Esophagus squamous epithelium (tissue), 4 donors: ENCODE results near the gene PDXDC1.
"Not testable (repeated sequence)": the region's sequence is repeated elsewhere in the genome, so short reads cannot be mapped to it uniquely, and the experiment has no call there.

Experiments used
- POLR2A ChIP-seq, 4 donors: fragments of 450-650 bp; IDR thresholded peaks; one replicate each; pipeline ENCODE4 v1.6.1; 2017; ENCODE audit warnings: antibody characterized with exemption in 4 of 4, mild to moderate bottlenecking in 4 of 4, moderate library complexity in 3 of 4
- TF ChIP-seq, protein P1 (sequence below), 6 experiments: fragments of 450-650 bp in 4 of 6; fragments of 200-600 bp in 2 of 6; sonication (generic) in 2 of 6; IDR thresholded peaks; one replicate each; pipeline ENCODE4 v1.5.1; 2016 to 2019; ENCODE audit warnings: antibody characterized with exemption in 6 of 6, mild to moderate bottlenecking in 4 of 6, moderate library complexity in 4 of 6

DNA sequence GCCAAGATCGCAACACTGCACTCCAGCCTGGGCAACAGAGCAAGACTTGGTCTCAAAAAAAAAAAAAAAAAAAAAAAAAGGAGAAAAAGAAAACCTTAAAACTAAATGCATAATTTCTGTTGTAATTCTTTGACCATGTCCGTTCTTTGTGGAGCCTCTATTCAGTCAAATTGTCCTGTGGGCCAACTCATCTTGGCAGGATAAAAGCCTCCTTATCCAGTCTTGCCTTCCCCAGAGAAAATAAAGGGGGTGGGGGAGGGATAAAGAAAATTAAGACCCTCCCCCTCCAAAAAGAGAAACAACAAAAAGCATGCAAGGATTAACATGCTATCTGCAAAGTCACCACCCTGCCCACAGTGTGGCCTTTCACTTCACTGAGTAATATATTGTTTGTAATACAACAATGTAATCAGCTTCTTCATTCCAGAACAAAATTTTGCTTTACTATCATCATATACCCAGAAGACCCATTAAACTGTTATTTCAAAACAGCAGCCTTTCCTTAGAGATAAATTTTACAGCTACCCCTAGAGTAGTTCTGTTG is 124.6 kb downstream of the PDXDC1 start:
- not testable (repeated sequence) for TF ChIP-seq POLR2A (IDR thresholded peaks at IDR 0.05)
- TF ChIP-seq, protein P1, sequence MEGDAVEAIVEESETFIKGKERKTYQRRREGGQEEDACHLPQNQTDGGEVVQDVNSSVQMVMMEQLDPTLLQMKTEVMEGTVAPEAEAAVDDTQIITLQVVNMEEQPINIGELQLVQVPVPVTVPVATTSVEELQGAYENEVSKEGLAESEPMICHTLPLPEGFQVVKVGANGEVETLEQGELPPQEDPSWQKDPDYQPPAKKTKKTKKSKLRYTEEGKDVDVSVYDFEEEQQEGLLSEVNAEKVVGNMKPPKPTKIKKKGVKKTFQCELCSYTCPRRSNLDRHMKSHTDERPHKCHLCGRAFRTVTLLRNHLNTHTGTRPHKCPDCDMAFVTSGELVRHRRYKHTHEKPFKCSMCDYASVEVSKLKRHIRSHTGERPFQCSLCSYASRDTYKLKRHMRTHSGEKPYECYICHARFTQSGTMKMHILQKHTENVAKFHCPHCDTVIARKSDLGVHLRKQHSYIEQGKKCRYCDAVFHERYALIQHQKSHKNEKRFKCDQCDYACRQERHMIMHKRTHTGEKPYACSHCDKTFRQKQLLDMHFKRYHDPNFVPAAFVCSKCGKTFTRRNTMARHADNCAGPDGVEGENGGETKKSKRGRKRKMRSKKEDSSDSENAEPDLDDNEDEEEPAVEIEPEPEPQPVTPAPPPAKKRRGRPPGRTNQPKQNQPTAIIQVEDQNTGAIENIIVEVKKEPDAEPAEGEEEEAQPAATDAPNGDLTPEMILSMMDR (IDR thresholded peaks at IDR 0.05): not testable (repeated sequence)
